Measurements from ENCODE around the gene HIRA. TPM values are rescaled to one million over a fixed set of nuclear protein-coding genes. Genes with fewer than 3 reads are reported as not detected.

HIRA gene
- total RNA-seq, 1 donor from 2014 or later: 14.7 TPM

- no peak for DNase-seq (ENCODE audit: low read depth in 2 of 2)
Observed at GRCh38 chr22:19407649-19408606, 23.6 kb downstream of the HIRA start.

- DNase-seq (ENCODE audit: low read depth in 2 of 2): no peak
Observed at GRCh38 chr22:19406846-19407245, 24.7 kb downstream of the HIRA start.

- DNase-seq (ENCODE audit: low read depth in 2 of 2): no peak
Observed at GRCh38 chr22:19406281-19406811, 25.2 kb downstream of the HIRA start.

- no peak for DNase-seq (ENCODE audit: low read depth in 2 of 2)
Observed at GRCh38 chr22:19405652-19406051, 25.9 kb downstream of the HIRA start.

GRCh38 chr22:19405133-19405532 is 26.4 kb downstream of the HIRA start:
- DNase-seq (ENCODE audit: low read depth in 2 of 2): no peak

GRCh38 chr22:19404676-19405075 is 26.9 kb downstream of the HIRA start:
- no peak for DNase-seq (ENCODE audit: low read depth in 2 of 2)

GRCh38 chr22:19402642-19403191 is 28.8 kb downstream of the HIRA start:
- no peak for DNase-seq (ENCODE audit: low read depth in 2 of 2)

GRCh38 chr22:19401483-19401882 is 30.1 kb downstream of the HIRA start:
- DNase-seq (ENCODE audit: low read depth in 2 of 2): peak in 1 of 2 donors; percentile 84

- no peak for DNase-seq (ENCODE audit: low read depth in 2 of 2)
Observed at GRCh38 chr22:19400881-19401280, 30.7 kb downstream of the HIRA start.

GRCh38 chr22:19398652-19399051 is 32.9 kb downstream of the HIRA start:
- no peak for DNase-seq (ENCODE audit: low read depth in 2 of 2)

GRCh38 chr22:19398206-19398605 is 33.3 kb downstream of the HIRA start:
- DNase-seq (ENCODE audit: low read depth in 2 of 2): no peak

GRCh38 chr22:19397734-19398104 is 33.8 kb downstream of the HIRA start:
- DNase-seq (ENCODE audit: low read depth in 2 of 2): no peak

GRCh38 chr22:19396934-19397733 is 34.4 kb downstream of the HIRA start:
- DNase-seq (ENCODE audit: low read depth in 2 of 2): no peak

GRCh38 chr22:19396561-19396933 is 35.0 kb downstream of the HIRA start:
- no peak for DNase-seq (ENCODE audit: low read depth in 2 of 2)

GRCh38 chr22:19395276-19395675 is 36.3 kb downstream of the HIRA start:
- no peak for DNase-seq (ENCODE audit: low read depth in 2 of 2)

GRCh38 chr22:19394274-19395050 is 37.1 kb downstream of the HIRA start:
- DNase-seq (ENCODE audit: low read depth in 2 of 2): no peak

GRCh38 chr22:19393704-19394103 is 37.8 kb downstream of the HIRA start:
- no peak for DNase-seq (ENCODE audit: low read depth in 2 of 2)

- no peak for DNase-seq (ENCODE audit: low read depth in 2 of 2)
Observed at GRCh38 chr22:19387575-19387974, 44.0 kb downstream of the HIRA start.

- no peak for DNase-seq (ENCODE audit: low read depth in 2 of 2)
Observed at GRCh38 chr22:19387038-19387437, 44.5 kb downstream of the HIRA start.

GRCh38 chr22:19386248-19386647 is 45.3 kb downstream of the HIRA start:
- no peak for DNase-seq (ENCODE audit: low read depth in 2 of 2)

- no peak for DNase-seq (ENCODE audit: low read depth in 2 of 2)
Observed at GRCh38 chr22:19385221-19385906, 46.2 kb downstream of the HIRA start.

Measured in lung microvascular endothelial cell (primary cell).